ENCODE data around the gene MACF1. TPM values are rescaled to one million over a fixed set of nuclear protein-coding genes. Genes with fewer than 3 reads are reported as not detected.

MACF1 gene
- total and polyA plus RNA-seq, 2 of the 13 experiments (the other 11 are each of a cell fraction or from before 2014, with no cell fraction given): 36.7 to 65.4 TPM

DNA sequence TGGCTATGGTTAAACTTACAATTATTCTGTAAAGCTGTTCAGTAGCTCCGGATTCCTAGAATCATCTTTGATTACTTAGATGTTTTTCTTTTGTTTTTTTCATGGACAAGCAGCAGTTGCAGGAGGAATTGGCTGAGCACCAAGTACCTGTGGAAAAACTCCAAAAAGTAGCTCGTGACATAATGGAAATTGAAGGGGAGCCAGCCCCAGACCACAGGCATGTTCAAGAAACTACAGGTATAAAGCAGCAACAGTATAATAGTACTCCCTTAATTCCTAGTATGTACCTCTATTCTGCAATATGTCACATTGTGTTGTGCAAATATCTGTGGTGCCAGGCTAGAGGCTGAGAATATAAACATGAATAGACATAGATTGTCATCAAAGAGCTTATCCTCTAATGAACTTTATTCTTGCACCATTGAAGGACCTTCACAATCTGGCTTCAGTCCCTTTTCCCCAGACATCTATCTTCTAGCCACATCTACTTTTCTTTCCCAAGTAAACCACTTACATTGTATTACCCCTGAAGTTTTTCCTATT lies 154.6 kb downstream of the MACF1 start:
- Histone ChIP-seq H3K27ac (ENCODE audit: extremely low read length, insufficient read depth, low read length) (no peak overlapping the region), H3K36me3 (replicated peaks in 1 of 2; ENCODE audit: control insufficient read depth in 1 of 2, insufficient read depth in 2 of 2, low read length in 2 of 2) (peaks cover 26 to 57% of the 10 kb centered on the region in 2 experiments), H3K27me3 (ENCODE audit: control insufficient read depth in 1 of 2, insufficient read depth in 2 of 2, low read length in 2 of 2) (no peaks in the 10 kb centered on the region), H4K20me1 (ENCODE audit: insufficient read depth, low read length) (no peaks in the 10 kb centered on the region), H2AFZ (ENCODE audit: low read length) (no peak overlapping the region), H3K9ac (ENCODE audit: insufficient read depth, low read depth, low read length) (no peak overlapping the region), H3K4me2 (ENCODE audit: low read depth, low read length) (no peak overlapping the region), H3K79me2 (ENCODE audit: insufficient read depth, low read length) (no peaks in the 10 kb centered on the region), H3K9me3 (ENCODE audit: low read length) (no peaks in the 10 kb centered on the region), H3K4me3 (replicated peaks in 1 of 3; ENCODE audit: insufficient read depth in 1 of 3, low read depth in 2 of 3, low read length in 3 of 3) (no peak overlapping the region), H3K4me1 (ENCODE audit: insufficient read depth, low read length) (no peaks in the 10 kb centered on the region)
- ATAC-seq (no peak), FAIRE-seq (no peak), DNase-seq (ENCODE audit: low spot score) (no peak)
- no TSS peak for BruUV-seq (replicated peaks)
- ChIA-PET POLR2A (no interaction called here), CTCF (ENCODE audit: low intra/inter-chr PET ratio, low total read pairs) (no interaction called here)
- TF ChIP-seq ZBTB7B (CRISPR knock-in tag; IDR thresholded peaks at IDR 0.05): no peak
- TF ChIP-seq ZNF3 (CRISPR knock-in tag; IDR thresholded peaks at IDR 0.05): no peak
- TF ChIP-seq, protein P1, sequence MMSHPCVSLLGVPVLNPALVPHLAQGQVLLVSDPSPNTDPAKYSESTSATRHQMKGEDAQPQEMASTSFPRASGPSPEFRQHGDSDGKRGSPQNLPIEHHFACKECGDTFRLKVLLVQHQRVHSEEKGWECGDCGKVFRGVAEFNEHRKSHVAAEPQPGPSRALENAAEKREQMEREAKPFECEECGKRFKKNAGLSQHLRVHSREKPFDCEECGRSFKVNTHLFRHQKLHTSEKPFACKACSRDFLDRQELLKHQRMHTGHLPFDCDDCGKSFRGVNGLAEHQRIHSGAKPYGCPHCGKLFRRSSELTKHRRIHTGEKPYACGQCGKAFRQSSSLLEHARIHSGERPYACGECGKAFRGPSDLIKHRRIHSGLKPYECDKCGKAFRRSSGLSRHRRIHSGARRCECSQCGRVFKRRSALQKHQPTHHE (CRISPR knock-in tag; IDR thresholded peaks at IDR 0.05; ENCODE audit: borderline replicate concordance): no peak
- TF ChIP-seq KAT7 (CRISPR knock-in tag; IDR thresholded peaks at IDR 0.05; ENCODE audit: borderline replicate concordance): no peak
- no peak for TF ChIP-seq ZNF326 (CRISPR knock-in tag; IDR thresholded peaks at IDR 0.05; ENCODE audit: borderline replicate concordance)
- TF ChIP-seq, protein P2, sequence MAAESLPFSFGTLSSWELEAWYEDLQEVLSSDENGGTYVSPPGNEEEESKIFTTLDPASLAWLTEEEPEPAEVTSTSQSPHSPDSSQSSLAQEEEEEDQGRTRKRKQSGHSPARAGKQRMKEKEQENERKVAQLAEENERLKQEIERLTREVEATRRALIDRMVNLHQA (CRISPR knock-in tag; IDR thresholded peaks at IDR 0.05): no peak
- no peak for TF ChIP-seq IRF2 (CRISPR knock-in tag; IDR thresholded peaks at IDR 0.05)
- no peak for TF ChIP-seq DNMT3B (CRISPR knock-in tag; conservative IDR thresholded peaks at IDR 0.05)
- TF ChIP-seq JUND (CRISPR knock-in tag; IDR thresholded peaks at IDR 0.05): no peak
- TF ChIP-seq HDAC6 (IDR thresholded peaks at IDR 0.05; ENCODE audit: low read depth, low read length): no peak
- no peak for TF ChIP-seq PRMT3 (CRISPR knock-in tag; IDR thresholded peaks at IDR 0.05; ENCODE audit: borderline replicate concordance, low read depth)
- TF ChIP-seq, protein P3, sequence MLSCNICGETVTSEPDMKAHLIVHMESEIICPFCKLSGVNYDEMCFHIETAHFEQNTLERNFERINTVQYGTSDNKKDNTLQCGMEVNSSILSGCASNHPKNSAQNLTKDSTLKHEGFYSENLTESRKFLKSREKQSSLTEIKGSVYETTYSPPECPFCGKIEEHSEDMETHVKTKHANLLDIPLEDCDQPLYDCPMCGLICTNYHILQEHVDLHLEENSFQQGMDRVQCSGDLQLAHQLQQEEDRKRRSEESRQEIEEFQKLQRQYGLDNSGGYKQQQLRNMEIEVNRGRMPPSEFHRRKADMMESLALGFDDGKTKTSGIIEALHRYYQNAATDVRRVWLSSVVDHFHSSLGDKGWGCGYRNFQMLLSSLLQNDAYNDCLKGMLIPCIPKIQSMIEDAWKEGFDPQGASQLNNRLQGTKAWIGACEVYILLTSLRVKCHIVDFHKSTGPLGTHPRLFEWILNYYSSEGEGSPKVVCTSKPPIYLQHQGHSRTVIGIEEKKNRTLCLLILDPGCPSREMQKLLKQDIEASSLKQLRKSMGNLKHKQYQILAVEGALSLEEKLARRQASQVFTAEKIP (CRISPR knock-in tag; IDR thresholded peaks at IDR 0.05; ENCODE audit: borderline replicate concordance): no peak
- TF ChIP-seq ZFAT (CRISPR knock-in tag; conservative IDR thresholded peaks at IDR 0.05): no peak
- TF ChIP-seq, protein P4, sequence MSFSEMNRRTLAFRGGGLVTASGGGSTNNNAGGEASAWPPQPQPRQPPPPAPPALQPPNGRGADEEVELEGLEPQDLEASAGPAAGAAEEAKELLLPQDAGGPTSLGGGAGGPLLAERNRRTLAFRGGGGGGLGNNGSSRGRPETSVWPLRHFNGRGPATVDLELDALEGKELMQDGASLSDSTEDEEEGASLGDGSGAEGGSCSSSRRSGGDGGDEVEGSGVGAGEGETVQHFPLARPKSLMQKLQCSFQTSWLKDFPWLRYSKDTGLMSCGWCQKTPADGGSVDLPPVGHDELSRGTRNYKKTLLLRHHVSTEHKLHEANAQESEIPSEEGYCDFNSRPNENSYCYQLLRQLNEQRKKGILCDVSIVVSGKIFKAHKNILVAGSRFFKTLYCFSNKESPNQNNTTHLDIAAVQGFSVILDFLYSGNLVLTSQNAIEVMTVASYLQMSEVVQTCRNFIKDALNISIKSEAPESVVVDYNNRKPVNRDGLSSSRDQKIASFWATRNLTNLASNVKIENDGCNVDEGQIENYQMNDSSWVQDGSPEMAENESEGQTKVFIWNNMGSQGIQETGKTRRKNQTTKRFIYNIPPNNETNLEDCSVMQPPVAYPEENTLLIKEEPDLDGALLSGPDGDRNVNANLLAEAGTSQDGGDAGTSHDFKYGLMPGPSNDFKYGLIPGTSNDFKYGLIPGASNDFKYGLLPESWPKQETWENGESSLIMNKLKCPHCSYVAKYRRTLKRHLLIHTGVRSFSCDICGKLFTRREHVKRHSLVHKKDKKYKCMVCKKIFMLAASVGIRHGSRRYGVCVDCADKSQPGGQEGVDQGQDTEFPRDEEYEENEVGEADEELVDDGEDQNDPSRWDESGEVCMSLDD (CRISPR knock-in tag; IDR thresholded peaks at IDR 0.05; ENCODE audit: borderline replicate concordance): no peak
- WGBS (ENCODE audit: low lambda C conversion rate): 96% methylated on average over 2 of the region's 2 CpGs
- in situ Hi-C loops (cut with HindIII; ENCODE audit: extremely low pct_ligation_motif_present, low pct_unique_long_range_greater_than_20kb) (no loop called here), intact Hi-C loops (cut with micrococcal nuclease; ENCODE audit: unreplicated experiment) (no loop called here)

All from HepG2 (cell line).